ENCODE results near the gene ABTB2. TPM values are rescaled to one million over a fixed set of nuclear protein-coding genes. Genes with fewer than 3 reads are reported as not detected.

ABTB2 gene
- total RNA-seq, 4 donors from 2014 or later, result 5.4 to 15.6 (median 12.8) TPM

DNA sequence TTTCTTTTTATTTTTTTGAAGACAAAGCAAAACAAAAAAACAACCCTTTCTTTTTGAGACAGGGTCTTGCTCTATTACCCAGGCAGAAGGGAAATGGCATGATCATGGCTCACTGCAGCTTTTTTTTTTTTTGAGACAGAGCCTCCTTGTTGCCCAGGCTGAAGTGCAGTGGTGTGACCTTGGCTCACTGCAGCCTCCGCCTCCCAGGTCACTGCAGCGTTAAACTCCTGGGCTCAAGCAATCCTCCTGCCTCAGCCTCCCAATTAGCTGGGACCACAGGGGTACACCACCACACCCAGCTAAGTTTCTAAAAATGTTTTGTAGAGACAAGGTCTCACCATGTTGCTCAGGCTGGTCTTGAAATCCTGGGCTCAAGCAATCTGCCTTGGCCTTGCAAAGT, 124.6 kb downstream of the ABTB2 start:
- TF ChIP-seq CTCF (IDR thresholded peaks at IDR 0.05) (no peak), POLR2A (IDR thresholded peaks at IDR 0.05) (no peak), EP300 (IDR thresholded peaks at IDR 0.05) (no peak), POLR2AphosphoS5 (IDR thresholded peaks at IDR 0.05) (no peak)
- Histone ChIP-seq H3K27me3 (no peaks in the 10 kb centered on the region), H3K4me1 (peaks cover 9% of the 10 kb centered on the region), H3K9me3 (no peaks in the 10 kb centered on the region), H3K36me3 (no peaks in the 10 kb centered on the region), H3K4me3 (no peak overlapping the region), H3K27ac (no peak overlapping the region)
- no peak for DNase-seq (ENCODE audit: low spot score in 2 of 2)
- 100% methylated on average over 2 of the region's 2 CpGs for WGBS

DNA sequence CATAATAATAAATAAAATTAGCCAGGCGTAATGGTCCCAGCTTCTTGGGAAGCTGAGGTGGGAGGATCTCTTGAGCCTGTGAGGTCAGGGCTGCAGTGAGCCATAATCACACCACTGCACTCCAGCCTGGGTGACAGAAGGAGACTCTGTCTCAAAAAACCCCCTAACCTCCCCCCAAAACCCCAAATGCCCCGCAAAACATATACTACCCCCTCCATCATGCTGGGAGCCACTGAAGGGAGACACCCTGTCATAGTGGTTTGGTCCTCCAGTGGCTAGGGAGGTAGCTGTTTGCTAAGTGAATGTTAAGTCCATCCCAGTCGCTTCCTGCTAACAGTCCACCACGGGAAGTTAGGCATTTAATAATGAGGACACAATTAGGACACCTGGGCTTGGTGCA, 125.0 kb downstream of the ABTB2 start:
- DNase-seq (ENCODE audit: low spot score in 2 of 2), result no peak
- H3K27me3 ChIP-seq, result no peaks in the 10 kb centered on the region
- WGBS, result 81% methylated on average over 4 of the region's 4 CpGs

DNA sequence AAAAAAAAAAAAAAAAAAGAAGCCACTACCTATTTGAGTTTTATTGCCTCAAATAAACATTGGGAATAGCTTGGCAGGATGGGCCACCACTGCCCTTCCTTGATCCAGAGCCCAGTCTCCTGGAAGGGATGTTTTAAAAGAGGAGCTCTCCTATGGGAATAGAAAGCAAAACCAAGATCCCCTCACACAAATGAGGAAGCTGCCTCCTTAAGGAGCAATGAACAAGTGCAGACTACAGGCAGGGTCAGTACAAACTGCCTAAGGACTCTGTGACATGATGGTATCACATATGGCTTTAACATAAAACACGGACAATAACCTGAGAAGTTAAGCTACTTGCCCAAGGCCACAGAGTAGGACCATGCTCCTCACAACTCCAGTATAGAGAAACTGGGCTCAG, 131.6 kb downstream of the ABTB2 start:
- no peak overlapping the region for H3K4me3 ChIP-seq
- no peak for DNase-seq (ENCODE audit: low spot score in 2 of 2)
- no peaks in the 10 kb centered on the region for H3K9me3 ChIP-seq
- no peak overlapping the region for H3K27ac ChIP-seq
- WGBS, result 70% methylated on average over 1 of the region's 1 CpG
- no peaks in the 10 kb centered on the region for H3K36me3 ChIP-seq
- H3K4me1 ChIP-seq, result peaks cover 15% of the 10 kb centered on the region
- no peaks in the 10 kb centered on the region for H3K27me3 ChIP-seq
- no peak for TF ChIP-seq CTCF (IDR thresholded peaks at IDR 0.05)
- no peak for TF ChIP-seq POLR2A (IDR thresholded peaks at IDR 0.05)
- no peak for TF ChIP-seq EP300 (IDR thresholded peaks at IDR 0.05)
- no peak for TF ChIP-seq POLR2AphosphoS5 (IDR thresholded peaks at IDR 0.05)

More for the DNA sequence above, 125.0 kb downstream of the ABTB2 start:
- H3K36me3 ChIP-seq, result no peaks in the 10 kb centered on the region
- TF ChIP-seq EP300 (IDR thresholded peaks at IDR 0.05) (no peak), POLR2AphosphoS5 (IDR thresholded peaks at IDR 0.05) (no peak), CTCF (IDR thresholded peaks at IDR 0.05) (no peak), POLR2A (IDR thresholded peaks at IDR 0.05) (no peak)
- H3K4me1 ChIP-seq, result peaks cover 9% of the 10 kb centered on the region
- H3K27ac ChIP-seq, result no peak overlapping the region
- H3K9me3 ChIP-seq, result no peaks in the 10 kb centered on the region
- H3K4me3 ChIP-seq, result no peak overlapping the region

DNA sequence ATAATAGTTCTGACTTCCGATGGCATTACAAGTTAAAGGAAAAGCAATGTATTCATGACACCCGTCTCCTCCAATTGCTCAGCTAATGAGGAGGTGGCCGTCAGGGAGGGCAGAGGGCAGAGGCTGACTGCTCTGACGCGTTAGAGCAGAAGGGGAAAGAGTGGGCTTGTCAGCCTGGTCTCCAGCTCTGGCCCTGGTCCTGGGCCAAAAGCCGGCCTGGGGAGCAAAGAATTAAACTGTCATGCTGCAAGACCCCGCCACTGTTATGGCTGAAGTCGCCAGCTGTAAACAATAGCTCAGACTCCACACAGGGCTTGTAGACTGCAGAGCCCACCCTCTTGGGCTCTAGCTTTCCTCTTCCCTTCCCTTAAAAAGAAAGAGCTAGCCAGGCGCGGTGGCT, 132.7 kb downstream of the ABTB2 start:
- 79% methylated on average over 7 of the region's 10 CpGs for WGBS
- H3K27me3 ChIP-seq, result no peaks in the 10 kb centered on the region
- no peaks in the 10 kb centered on the region for H3K9me3 ChIP-seq
- no peak for DNase-seq (ENCODE audit: low spot score in 2 of 2)
- H3K4me1 ChIP-seq, result peaks cover 15% of the 10 kb centered on the region
- no peak overlapping the region for H3K4me3 ChIP-seq
- TF ChIP-seq POLR2A (IDR thresholded peaks at IDR 0.05), result no peak
- no peak for TF ChIP-seq POLR2AphosphoS5 (IDR thresholded peaks at IDR 0.05)
- TF ChIP-seq EP300 (IDR thresholded peaks at IDR 0.05), result no peak
- no peak for TF ChIP-seq CTCF (IDR thresholded peaks at IDR 0.05)
- H3K27ac ChIP-seq, result no peak overlapping the region
- H3K36me3 ChIP-seq, result no peaks in the 10 kb centered on the region

DNA sequence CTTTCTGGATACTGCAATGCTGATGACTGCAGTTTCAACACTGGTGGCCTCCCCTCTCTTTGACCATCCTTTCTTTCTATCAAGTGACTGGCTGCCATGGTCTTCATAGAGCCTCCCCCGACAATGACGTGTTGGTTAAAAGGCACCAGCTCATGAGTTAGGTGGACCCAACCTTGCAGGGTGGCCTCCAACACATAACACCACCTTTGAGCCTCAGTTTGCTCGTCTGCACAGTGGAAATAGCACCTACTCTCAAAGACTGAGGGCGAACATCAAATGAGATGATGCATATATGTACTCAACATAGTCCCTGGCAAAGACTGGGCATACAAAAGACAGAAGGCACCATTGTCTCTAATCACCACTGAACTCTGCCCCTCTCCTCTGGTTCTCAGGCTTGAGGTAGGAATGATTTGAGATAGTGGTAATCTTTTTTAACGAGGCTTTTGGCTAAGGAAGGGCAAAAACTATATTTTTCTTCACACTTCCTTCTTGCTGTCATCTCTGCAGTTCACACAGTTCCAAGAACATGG, 133.3 kb downstream of the ABTB2 start:
- no peaks in the 10 kb centered on the region for H3K27me3 ChIP-seq
- no peak overlapping the region for H3K4me3 ChIP-seq
- 95% methylated on average over 5 of the region's 5 CpGs for WGBS
- no peak for DNase-seq (ENCODE audit: low spot score in 2 of 2)
- no peak overlapping the region for H3K27ac ChIP-seq
- no peaks in the 10 kb centered on the region for H3K9me3 ChIP-seq
- H3K36me3 ChIP-seq, result no peaks in the 10 kb centered on the region
- TF ChIP-seq POLR2A (IDR thresholded peaks at IDR 0.05), result no peak
- TF ChIP-seq CTCF (IDR thresholded peaks at IDR 0.05), result no peak
- no peak for TF ChIP-seq EP300 (IDR thresholded peaks at IDR 0.05)
- H3K4me1 ChIP-seq, result peaks cover 15% of the 10 kb centered on the region
